GM10266 (cell line): ENCODE data around the gene ITGB4.

Experiments
- DNase-seq: peaks from one replicate; pipeline ENCODE4 v3.0.0; 2012; ENCODE audit errors: extremely low spot score
- TF ChIP-seq, protein P1 (sequence below): IDR thresholded peaks from 2 replicates; pipeline ENCODE4 v1.5.1; 2012; ENCODE audit warnings: mild to moderate bottlenecking, low read depth; ENCODE audit not compliant: control insufficient read depth, insufficient read depth; ENCODE audit errors: missing control alignments

ITGB4 gene

DNA sequence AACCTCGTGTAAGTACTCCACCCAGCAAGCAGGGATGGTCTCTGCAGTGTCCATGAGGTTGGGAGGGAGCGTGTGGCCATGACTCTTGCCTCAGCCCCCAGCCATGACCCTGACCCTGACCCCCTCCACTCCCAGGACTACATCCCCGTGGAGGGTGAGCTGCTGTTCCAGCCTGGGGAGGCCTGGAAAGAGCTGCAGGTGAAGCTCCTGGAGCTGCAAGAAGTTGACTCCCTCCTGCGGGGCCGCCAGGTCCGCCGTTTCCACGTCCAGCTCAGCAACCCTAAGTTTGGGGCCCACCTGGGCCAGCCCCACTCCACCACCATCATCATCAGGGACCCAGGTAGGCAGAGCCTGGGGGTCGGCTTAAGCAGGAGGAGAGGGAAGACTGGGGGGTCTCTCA is 27.4 kb downstream of the ITGB4 start:
- no peak for DNase-seq
- TF ChIP-seq, protein P1, sequence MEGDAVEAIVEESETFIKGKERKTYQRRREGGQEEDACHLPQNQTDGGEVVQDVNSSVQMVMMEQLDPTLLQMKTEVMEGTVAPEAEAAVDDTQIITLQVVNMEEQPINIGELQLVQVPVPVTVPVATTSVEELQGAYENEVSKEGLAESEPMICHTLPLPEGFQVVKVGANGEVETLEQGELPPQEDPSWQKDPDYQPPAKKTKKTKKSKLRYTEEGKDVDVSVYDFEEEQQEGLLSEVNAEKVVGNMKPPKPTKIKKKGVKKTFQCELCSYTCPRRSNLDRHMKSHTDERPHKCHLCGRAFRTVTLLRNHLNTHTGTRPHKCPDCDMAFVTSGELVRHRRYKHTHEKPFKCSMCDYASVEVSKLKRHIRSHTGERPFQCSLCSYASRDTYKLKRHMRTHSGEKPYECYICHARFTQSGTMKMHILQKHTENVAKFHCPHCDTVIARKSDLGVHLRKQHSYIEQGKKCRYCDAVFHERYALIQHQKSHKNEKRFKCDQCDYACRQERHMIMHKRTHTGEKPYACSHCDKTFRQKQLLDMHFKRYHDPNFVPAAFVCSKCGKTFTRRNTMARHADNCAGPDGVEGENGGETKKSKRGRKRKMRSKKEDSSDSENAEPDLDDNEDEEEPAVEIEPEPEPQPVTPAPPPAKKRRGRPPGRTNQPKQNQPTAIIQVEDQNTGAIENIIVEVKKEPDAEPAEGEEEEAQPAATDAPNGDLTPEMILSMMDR = no peak

DNA sequence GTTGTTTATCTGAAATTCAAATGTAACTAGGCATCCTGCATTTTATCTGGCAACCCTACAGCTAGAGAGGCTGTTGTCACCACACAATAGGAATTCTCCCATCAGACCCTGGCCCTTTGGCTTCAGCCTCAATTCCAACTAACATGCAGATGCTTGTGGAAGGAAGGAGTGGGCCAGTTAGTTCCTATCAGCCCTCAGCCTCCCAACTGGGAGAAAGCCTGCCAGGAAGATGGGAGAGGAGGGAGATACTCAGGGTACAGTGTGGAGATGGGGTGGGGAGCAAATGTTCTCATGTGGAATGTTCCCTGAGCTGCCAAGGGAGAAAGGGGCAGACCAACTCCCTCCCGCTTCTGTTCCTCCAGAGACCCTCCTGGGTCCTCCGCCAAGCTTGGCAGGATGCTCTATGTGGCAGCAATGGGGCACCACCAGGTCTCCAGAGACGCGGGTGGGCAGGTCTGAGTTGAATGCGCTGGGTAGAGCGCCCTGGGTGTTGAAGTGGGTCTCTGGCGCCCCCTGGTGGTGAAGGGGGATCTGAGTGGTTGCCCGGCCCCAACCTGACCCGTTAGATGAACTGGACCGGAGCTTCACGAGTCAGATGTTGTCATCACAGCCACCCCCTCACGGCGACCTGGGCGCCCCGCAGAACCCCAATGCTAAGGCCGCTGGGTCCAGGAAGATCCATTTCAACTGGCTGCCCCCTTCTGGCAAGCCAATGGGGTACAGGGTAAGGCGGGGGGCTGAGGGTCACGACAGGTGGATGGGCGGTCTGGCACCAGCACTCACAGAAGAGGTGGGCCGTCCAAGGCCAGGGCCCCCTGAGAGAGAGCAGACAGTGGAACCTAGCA is 28.5 kb downstream of the ITGB4 start:
- DNase-seq = peak; percentile 89
- TF ChIP-seq, protein P1 = peak; percentile 90

DNA sequence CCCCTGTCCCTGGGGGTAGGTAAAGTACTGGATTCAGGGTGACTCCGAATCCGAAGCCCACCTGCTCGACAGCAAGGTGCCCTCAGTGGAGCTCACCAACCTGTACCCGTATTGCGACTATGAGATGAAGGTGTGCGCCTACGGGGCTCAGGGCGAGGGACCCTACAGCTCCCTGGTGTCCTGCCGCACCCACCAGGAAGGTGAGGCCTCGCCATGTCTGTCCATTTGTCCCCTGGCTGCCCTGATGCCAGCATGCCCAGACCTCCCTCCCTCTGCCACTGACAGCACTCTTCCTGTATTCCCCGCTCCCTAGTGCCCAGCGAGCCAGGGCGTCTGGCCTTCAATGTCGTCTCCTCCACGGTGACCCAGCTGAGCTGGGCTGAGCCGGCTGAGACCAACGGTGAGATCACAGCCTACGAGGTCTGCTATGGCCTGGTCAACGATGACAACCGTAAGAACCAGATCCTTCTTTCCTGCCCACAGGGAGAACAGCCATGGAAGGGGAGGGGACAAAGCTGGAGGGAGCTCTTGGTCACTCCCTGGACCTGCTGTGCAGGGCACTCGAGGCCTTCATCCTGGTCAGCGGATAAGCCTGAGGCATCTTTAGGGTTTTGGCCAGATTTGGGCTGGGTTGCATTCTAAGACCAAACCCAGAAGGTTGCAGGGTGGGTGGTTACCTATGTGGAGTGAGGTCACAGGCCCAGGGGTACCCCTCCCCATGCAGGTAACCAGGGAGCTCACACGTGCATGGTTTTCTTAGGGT is 29.6 kb downstream of the ITGB4 start:
- no peak for DNase-seq
- TF ChIP-seq, protein P1 = no peak

DNA sequence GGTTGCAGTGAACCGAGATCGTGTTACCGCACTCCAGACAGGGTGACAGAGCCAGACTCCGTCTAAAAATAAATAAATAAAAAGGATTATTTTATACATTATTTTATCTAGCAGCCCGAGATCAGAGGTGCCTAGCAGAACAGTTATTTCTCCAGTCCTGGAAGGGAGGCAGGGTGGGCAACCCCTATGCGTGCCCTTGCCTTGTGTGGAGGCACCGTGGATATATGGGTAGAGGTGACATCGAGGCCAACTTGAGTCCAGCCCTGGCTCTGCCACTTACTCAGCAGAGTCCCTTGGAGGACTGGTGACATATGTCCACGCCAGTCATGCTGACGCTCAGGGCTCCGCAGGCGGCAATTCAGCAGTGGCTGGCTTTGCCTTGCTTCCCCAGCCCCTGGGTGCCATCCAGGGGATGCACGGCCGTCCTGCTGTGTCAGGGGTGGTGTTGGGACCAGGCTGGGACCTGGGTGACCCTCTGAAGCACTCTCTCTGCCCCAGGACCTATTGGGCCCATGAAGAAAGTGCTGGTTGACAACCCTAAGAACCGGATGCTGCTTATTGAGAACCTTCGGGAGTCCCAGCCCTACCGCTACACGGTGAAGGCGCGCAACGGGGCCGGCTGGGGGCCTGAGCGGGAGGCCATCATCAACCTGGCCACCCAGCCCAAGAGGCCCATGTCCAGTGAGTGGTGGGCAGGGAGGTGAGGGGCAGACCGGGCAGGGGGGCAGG is 30.6 kb downstream of the ITGB4 start:
- no peak for DNase-seq
- TF ChIP-seq, protein P1 = no peak

DNA sequence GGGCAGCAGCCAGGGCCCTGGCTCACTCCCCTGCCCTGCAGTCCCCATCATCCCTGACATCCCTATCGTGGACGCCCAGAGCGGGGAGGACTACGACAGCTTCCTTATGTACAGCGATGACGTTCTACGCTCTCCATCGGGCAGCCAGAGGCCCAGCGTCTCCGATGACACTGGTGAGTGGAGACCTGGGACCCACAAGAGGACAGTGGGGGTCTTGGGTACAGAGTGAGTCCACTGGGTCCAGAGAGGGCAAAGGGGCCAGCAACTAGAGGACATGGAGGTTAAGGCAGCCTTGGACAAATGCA is 31.1 kb downstream of the ITGB4 start:
- DNase-seq = no peak
- TF ChIP-seq, protein P1 = no peak

DNA sequence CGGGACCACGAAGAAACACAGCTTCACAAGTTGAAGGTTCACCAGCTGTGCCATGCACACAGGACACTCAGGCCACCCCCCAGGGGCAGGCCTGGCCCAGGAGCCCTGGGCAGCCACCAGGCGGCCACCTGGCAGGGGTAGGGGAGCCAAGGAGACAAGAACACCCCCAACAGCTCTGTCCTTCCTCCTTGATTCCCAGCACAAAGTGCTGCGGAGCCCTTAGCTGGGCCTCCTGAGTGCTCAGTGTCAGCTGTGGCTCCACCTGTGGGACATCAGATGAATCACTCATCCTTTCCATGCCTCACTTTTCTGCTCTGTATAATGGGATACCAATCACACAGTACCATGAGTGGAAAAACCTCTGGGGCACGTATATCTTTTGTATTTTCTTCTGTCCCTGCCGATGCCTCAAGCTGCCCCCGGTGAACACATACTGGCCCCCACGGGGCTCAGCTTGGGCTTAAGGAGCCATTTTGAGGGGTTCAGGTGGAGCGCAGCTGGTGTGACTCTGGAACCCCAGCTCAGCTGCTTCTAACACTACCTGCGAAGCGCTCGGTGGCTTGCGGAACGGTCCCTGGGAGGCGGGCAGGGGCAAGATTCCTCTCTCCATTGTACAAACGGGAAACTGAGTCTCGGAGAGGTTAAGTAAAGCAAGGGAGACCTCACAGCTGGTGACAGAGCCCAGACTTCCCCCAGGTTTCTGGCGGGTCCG is 31.7 kb downstream of the ITGB4 start:
- TF ChIP-seq, protein P1 = no peak
- DNase-seq = peak; percentile 59
